ENCODE results near the gene SPINT2.

Gene SPINT2

DNA sequence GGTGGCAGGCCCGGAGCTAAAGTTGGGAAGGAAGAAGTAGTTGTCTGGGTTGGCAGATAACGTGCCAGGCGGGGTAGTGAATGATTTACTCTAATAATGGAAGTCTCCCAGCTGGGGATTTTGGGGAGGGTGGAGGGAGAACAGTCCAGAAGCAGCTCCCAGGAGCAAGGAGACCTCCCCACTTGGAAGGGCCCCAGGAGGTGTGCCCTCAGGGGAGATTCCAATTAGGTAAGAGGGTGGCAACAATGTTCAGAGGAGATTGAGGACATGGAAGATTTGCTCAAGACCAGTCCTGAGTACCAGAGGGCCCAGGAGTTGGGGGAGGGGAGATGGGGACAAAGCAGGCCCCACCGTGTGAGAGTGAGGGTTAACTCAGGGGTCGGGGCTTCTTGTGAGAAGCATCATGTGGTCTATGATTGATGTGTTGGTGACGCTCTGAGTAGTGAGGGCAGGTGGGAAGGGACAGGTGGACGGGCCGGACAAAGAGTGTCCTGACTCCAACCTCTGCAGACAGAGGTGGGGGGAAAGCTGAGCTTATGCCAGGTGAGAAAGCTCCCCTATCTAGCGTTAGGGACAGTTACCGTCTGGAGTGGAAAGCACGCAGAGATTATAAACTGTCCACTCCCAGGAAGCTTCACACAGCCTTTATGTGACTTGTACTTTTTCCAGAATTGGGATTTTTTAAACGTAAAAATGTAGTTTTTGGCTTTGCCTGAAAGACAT, 3.5 kb downstream of the SPINT2 start:
- no peak for DNase-seq (ENCODE audit: low read depth in 2 of 2)

DNA sequence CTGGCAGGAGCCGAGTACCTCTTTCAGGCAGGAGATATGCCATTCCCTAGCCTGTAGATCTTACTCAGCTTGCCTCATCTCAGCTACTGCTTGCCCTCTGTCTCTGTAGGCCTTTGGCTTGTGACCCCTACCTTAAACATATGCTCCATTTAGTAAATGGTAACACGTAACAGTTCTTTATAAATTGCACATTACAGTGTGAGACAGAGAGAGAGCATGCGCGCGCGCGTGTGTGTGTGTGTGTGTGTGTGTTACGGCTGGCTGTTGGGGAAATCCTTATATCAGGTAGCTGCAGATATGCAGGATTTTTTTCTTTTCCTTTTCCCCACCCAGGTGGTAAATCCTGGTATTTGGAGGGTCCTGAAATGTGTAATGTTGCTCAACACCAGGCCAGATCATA, 4.2 kb downstream of the SPINT2 start:
- no peak for DNase-seq (ENCODE audit: low read depth in 2 of 2)

DNA sequence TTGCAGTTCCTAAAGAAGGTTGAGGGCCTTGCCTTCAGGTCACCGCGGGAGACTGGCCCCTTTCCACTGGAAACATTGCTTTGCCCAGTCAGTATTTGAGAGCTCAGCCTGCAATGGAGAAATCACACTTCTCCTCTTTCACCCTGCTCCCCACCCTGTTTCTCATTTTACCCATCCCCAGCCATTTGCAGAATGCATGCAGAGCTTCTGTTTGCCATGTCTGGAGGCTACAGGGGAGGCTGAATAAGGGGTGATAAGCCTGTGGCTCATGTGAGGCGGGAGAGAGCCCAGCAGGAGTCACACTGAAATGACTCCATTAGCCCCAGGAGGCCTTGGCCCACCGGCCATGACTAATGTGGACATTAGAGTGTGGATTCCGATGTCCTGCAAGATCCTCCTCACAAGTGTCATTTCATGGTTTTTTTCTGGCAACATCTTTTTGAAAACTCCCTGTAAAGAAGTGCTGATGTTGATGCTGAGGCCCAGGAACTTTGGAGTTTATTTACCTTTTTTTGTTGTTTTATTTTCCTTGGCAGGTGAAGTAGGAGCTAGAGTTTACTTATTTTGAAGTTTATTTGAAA, 6.3 kb downstream of the SPINT2 start:
- DNase-seq (ENCODE audit: low read depth in 2 of 2), result no peak

DNA sequence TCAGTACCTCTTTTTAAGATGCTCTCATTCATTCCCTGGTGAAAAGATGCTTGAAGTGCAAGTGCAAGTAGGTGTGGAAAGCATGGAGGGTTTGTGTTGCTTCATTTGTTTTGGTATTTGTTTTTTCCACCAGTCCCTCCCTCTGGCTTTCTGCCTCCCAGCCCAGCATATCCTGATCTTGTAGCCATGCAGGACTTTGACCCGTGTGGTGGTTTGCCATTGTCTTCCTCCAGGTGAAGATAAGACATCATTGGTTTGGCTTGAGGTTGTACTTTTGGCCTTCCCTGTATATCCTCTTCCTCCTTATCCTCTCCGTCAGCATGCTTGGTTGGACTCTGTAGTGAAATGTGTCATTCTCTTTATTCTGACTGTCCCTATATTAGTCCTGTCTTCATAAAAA, 9.1 kb downstream of the SPINT2 start:
- DNase-seq (ENCODE audit: low read depth in 2 of 2), result no peak

DNA sequence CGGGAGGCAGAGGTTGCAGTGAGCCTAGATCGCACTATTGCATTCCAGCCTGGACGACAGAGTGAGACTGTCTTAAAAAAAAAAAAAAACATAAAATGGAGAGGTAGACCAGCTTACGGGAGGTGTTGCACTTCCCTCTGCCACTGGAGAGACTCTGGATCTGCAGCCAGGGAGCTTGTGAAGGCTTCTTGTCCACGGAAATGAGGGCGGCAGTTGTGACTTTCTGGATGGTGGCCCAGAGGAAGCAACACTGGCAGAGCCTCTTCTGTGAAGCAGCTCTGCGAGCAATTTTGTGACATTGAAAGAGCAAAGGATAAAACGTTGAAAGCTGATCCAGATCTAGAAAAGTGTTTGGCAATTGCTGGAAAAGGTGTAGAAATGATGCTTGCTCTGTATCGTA, 10.4 kb downstream of the SPINT2 start:
- DNase-seq (ENCODE audit: low read depth in 2 of 2), result no peak

DNA sequence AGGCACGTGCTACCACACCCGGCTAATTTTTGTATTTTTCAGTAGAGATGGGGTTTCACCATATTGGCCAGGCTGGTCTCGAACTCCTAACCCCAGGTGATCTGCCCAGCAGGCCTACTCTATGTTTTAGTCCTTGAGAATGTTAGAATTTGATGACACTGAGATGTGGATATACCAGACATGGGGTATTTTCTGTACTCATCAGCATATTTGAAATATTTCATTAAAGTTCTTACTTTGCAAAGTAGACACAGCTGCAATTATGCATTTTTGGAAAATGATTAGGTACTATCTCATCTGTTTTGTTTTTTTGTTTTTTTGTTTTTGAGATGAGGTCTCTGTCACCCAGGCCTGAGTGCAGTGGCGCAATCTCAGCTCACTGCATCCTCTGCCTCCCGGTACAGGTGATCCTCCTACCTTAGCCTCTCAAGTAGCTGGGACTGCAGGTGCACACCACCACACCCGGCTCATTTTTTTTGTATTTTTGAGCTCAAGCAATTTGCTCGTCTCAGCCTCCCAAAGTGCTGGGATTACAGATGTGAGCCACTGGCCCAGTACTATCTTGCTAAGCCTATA, 12.7 kb downstream of the SPINT2 start:
- DNase-seq (ENCODE audit: low read depth in 2 of 2), result no peak

GRCh38 chr19:38277549-38277948, 13.2 kb downstream of the SPINT2 start:
- DNase-seq (ENCODE audit: low read depth in 2 of 2), result no peak

GRCh38 chr19:38277969-38278680, 13.8 kb downstream of the SPINT2 start:
- DNase-seq (ENCODE audit: low read depth in 2 of 2), result no peak

GRCh38 chr19:38278751-38279150, 14.4 kb downstream of the SPINT2 start:
- DNase-seq (ENCODE audit: low read depth in 2 of 2), result no peak

- DNase-seq (ENCODE audit: low read depth in 2 of 2), result no peak
These were observed 15.9 kb downstream of the SPINT2 start for GRCh38 chr19:38280030-38280921.

GRCh38 chr19:38281811-38282566, 17.6 kb downstream of the SPINT2 start:
- no peak for DNase-seq (ENCODE audit: low read depth in 2 of 2)

GRCh38 chr19:38283271-38283670, 18.9 kb downstream of the SPINT2 start:
- no peak for DNase-seq (ENCODE audit: low read depth in 2 of 2)

GRCh38 chr19:38284422-38284821, 20.0 kb downstream of the SPINT2 start:
- DNase-seq (ENCODE audit: low read depth in 2 of 2), result no peak

DNA sequence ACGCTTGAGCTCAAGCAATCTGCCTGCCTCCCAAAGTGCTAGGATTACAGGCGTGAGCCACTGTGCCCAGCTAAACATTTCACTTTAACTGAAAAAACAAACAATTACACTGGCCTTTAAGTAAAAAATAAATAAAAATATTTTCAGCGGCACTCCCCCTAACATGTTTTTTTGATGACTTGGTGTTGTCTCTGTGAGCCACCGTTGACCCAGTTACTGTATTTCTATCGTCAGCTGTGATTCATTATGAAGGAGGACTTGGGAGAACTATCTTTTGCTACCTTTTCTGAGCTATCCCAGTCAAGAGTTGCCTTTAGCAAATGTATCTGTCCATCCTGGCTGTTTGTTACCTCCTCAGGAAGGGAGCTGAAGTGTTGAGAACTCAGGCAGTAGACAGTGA, 21.2 kb downstream of the SPINT2 start:
- no peak for DNase-seq (ENCODE audit: low read depth in 2 of 2)

DNA sequence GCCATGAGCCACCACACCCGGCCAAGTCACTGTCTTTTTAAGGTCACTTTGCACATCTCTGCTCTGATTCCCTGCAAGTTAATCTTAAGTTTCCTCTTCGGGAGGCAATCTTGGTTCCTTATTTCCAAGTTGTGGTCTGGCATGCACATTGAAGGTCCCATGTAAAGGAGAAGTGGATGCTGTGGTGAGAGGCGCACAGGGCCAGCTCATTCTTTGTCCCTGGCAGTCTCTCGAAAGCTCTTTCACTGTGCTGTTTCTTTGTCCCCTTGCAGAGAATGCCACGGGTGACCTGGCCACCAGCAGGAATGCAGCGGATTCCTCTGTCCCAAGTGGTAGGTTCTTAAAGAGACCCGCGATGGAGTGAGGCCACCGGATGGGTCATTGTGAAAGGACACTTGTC, 23.2 kb downstream of the SPINT2 start:
- DNase-seq (ENCODE audit: low read depth in 2 of 2), result no peak

GRCh38 chr19:38288123-38288855, 23.9 kb downstream of the SPINT2 start:
- no peak for DNase-seq (ENCODE audit: low read depth in 2 of 2)

- DNase-seq (ENCODE audit: low read depth in 2 of 2), result no peak
These were observed 25.6 kb downstream of the SPINT2 start for GRCh38 chr19:38289955-38290354.

DNA sequence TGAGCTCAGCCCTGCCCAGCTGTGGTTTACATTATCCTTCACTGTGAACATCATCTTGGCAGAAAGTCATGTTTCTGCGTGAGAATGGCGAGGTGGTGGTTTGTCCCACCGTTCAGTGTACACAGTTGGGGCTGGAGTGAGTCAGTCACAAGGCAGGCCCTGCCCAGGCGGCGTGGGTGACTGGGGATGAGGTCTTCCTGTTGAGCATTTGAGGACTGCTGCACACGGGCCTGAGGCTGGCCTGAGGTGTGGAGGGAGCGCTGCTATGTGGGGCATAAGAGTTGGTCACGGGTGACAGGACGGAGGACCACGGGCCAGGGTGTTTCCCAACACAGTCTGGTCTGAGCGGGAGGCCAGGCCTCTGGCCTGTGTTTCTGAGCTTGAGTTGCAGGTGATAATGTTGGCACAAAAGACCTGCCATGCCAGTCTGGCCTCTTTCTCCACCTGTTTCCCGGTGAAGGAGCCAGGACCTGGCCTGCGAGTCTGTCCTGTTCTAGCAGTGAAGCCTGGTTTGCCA, 26.3 kb downstream of the SPINT2 start:
- no peak for DNase-seq (ENCODE audit: low read depth in 2 of 2)

GRCh38 chr19:38291855-38292254, 27.5 kb downstream of the SPINT2 start:
- no peak for DNase-seq (ENCODE audit: low read depth in 2 of 2)

DNA sequence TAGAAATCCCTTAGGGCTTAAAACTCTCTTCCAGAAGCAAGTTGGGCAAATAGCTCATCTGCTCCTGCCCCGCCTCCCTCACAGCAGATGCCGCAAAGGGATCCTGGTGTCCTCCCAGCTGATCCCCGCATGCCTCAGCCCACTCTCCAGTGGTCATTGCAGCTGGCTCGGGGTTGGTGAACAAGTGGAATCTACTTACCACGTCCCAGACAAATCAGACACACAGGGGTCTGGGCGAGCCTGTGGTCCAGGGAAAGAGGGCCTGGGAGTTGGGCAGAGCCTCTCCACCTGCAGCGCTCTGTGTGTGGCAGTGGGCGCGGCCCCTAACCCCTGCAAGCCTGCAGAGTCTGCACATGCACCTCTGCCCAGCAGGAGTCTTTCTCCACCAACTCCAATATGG, 28.9 kb downstream of the SPINT2 start:
- no peak for DNase-seq (ENCODE audit: low read depth in 2 of 2)
